Right lobe of liver (tissue), 4 donors: Measurements from ENCODE around the gene NIPAL1.

Source experiments
- POLR2A ChIP-seq: fragments of 450-650 bp; IDR thresholded peaks from one replicate; pipeline ENCODE4 v1.6.1; 2017; ENCODE audit warnings: antibody characterized with exemption, mild to moderate bottlenecking
- TF ChIP-seq, protein P1 (sequence below), 4 donors: fragments of 200-600 bp in 3 of 4; fragments of 450-650 bp in 1 of 4; IDR thresholded peaks; one replicate each; pipeline versions ENCODE4 v1.5.1 to v1.8.0; 2016 to 2022; ENCODE audit warnings: antibody characterized with exemption in 4 of 4, mild to moderate bottlenecking in 2 of 4
- donor health status: DM: no; HTN: no; CAD: no.
- donor health status: DM: no; HTN: no; CAD: no.
- donor health status: DM: no; HTN: yes; CAD: no.

GRCh38 chr4:48051078-48051477 lies 34.5 kb downstream of the NIPAL1 start:
- TF ChIP-seq, protein P1, sequence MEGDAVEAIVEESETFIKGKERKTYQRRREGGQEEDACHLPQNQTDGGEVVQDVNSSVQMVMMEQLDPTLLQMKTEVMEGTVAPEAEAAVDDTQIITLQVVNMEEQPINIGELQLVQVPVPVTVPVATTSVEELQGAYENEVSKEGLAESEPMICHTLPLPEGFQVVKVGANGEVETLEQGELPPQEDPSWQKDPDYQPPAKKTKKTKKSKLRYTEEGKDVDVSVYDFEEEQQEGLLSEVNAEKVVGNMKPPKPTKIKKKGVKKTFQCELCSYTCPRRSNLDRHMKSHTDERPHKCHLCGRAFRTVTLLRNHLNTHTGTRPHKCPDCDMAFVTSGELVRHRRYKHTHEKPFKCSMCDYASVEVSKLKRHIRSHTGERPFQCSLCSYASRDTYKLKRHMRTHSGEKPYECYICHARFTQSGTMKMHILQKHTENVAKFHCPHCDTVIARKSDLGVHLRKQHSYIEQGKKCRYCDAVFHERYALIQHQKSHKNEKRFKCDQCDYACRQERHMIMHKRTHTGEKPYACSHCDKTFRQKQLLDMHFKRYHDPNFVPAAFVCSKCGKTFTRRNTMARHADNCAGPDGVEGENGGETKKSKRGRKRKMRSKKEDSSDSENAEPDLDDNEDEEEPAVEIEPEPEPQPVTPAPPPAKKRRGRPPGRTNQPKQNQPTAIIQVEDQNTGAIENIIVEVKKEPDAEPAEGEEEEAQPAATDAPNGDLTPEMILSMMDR (IDR thresholded peaks at IDR 0.05), result no peak
- no peak for TF ChIP-seq POLR2A
